22Rv1 (cell line): ENCODE results near the gene CTNNA3.

ENCODE experiments used
- CTCF ChIP-seq: fragments of 450-650 bp; IDR thresholded peaks from 2 replicates; pipeline ENCODE4 v1.5.1; 2017; ENCODE audit warnings: mild to moderate bottlenecking
- ZFX ChIP-seq: fragments of 450-650 bp; IDR thresholded peaks from 2 replicates; pipeline ENCODE4 v1.6.1; 2017; ENCODE audit warnings: antibody characterized with exemption, borderline replicate concordance

- TF ChIP-seq CTCF: no peak
- TF ChIP-seq ZFX: no peak
Observed at GRCh38 chr10:67302701-67303100, 393.3 kb downstream of the CTNNA3 start.
